Stimulated activated naive CD8-positive, alpha-beta T cell treated with anti-CD3 and anti-CD28 coated beads, Interleukin-15, amount 100 ng/mL, for 72 hours (primary cell): ENCODE data around the gene MTA1.

Experiments
- ATAC-seq: fragments of 150-1000 bp; cut with Tn5 transposase; 2 replicates; pipeline ENCODE4 v1.10.0; 2021; ENCODE audit warnings: mild to moderate bottlenecking, moderate library complexity
- DNase-seq, 2 donors: peaks; one replicate each; pipeline ENCODE4 v3.0.0; 2021 to 2022
- H3K27ac Mint-ChIP-seq, 2 donors: one replicate each; pipeline ENCODE4 v1.8.0; 2022; ENCODE audit warnings: mild to moderate bottlenecking in 2 of 2, mixed read lengths in 2 of 2, moderate library complexity in 2 of 2
- H3K27me3 Mint-ChIP-seq: one replicate; pipeline ENCODE4 v1.8.0; 2022; ENCODE audit warnings: mixed read lengths
- H3K4me1 Mint-ChIP-seq: one replicate; pipeline ENCODE4 v1.8.0; 2022; ENCODE audit warnings: mild to moderate bottlenecking, mixed read lengths
- H3K4me3 Mint-ChIP-seq, 2 donors: one replicate each; pipeline ENCODE4 v1.8.0; 2022; ENCODE audit warnings: mild to moderate bottlenecking in 2 of 2, mixed read lengths in 2 of 2, moderate library complexity in 1 of 2
- H3K9me3 Mint-ChIP-seq, 2 donors: one replicate each; pipeline ENCODE4 v1.8.0; 2022; ENCODE audit warnings: mixed read lengths in 2 of 2

MTA1 gene

DNA sequence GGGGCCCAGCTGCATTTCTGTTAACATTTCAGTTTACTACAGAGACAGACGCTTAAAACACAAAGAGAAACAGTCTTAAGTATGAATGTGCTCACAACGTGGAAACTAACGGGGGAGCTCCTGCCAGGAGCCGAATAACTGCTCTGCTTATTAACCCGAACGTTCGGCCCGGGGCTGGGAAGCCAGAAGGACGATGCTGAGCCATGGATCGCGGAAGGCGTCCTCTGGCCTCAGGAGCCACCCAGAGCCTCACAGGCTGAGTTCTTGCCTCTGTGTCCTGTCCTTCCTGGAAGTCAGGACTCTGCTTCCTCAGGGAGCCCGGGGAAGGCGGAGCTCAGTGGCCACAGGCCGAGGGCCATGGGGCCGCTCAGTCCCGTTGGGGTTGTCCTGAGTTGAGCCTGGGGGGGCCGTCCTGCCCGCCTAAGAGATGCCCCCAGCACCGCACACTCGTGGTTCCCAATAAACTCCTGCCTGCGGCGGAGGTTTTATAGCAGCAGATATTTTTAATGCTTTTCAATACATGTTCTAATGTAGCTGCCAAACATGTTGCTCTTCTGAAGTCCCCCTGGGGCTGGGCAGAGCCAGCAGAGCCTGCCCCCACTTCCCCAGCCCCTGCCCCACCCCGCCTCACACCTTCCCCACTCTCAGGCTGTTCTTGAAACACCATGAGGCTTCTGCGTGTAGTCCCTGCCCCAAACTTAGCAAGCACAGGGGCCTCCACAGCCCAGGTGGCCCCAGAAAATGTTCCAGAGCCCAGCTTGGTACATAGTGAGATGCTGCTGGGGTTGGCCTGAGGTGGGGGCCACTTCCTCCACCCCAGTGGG lies 24.7 kb upstream of the MTA1 start:
- DNase-seq, result no peak
- Mint-ChIP-seq H3K27me3 (no peaks in the 10 kb centered on the region), H3K9me3 (no peaks in the 10 kb centered on the region), H3K27ac (peak overlapping the region in 1 of 2 donors; percentile 80), H3K4me1 (peaks cover 27% of the 10 kb centered on the region), H3K4me3 (no peak overlapping the region)
- ATAC-seq, result no peak

DNA sequence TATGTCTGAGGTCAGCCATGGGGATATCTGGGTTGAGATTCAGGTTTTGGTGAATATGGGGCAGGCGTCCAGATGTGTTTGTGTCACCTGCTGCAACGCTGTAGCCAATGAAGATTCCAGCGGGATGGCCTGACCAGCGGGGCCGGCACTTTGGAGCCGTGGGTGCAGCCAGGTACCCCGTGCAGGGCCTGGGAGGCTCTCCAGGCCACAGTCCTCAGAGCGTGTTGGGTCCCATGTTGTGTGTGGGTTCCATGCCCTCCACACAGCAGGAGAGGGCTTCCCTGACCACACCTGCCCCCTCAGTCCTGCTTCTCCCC lies 24.1 kb upstream of the MTA1 start:
- ATAC-seq (no peak), DNase-seq (no peak)
- H3K4me1 Mint-ChIP-seq, result peaks cover 27% of the 10 kb centered on the region
- peak overlapping the region in 1 of 2 donors; percentile 80 for H3K27ac Mint-ChIP-seq
- no peaks in the 10 kb centered on the region for H3K27me3 Mint-ChIP-seq
- H3K4me3 Mint-ChIP-seq, result no peak overlapping the region
- H3K9me3 Mint-ChIP-seq, result peaks cover 3 to 6% of the 10 kb centered on the region in 2 donors

DNA sequence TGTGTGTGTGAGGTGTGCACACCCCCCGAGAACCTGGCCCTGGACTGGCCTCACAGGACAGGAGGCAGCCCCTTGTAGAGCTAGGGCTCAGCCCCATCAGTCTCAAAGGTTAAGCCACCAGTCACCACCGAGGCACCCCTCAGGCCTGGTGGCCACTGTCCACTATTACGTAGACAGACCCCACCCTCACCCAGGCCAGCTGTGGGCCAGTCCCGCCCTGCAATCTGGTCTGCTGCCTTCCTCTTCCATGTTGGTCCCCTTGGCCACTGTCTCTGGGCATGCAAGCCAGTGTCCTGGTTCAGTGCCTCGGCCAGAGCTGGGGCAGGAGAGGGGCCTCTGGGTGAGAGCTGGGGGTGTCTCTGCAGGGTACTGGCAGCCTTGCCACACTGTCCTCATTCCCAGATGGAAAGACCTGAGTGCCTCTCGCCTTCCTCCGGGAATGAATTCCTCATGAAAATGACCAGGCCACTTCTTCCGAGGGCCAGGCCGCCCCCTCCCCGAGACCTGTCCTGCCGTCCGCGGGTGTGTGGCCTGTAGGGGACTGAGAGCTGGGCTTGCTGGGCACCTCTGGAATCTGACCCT lies 22.2 kb upstream of the MTA1 start:
- H3K27me3 Mint-ChIP-seq, result no peaks in the 10 kb centered on the region
- H3K4me3 Mint-ChIP-seq, result peak overlapping the region; percentile 95 to 99
- peak overlapping the region; percentile 96 to 98 for H3K27ac Mint-ChIP-seq
- H3K9me3 Mint-ChIP-seq, result peaks cover 8 to 13% of the 10 kb centered on the region in 2 donors
- DNase-seq (no peak), ATAC-seq (peak; percentile 1)
- H3K4me1 Mint-ChIP-seq, result peaks cover 31% of the 10 kb centered on the region

DNA sequence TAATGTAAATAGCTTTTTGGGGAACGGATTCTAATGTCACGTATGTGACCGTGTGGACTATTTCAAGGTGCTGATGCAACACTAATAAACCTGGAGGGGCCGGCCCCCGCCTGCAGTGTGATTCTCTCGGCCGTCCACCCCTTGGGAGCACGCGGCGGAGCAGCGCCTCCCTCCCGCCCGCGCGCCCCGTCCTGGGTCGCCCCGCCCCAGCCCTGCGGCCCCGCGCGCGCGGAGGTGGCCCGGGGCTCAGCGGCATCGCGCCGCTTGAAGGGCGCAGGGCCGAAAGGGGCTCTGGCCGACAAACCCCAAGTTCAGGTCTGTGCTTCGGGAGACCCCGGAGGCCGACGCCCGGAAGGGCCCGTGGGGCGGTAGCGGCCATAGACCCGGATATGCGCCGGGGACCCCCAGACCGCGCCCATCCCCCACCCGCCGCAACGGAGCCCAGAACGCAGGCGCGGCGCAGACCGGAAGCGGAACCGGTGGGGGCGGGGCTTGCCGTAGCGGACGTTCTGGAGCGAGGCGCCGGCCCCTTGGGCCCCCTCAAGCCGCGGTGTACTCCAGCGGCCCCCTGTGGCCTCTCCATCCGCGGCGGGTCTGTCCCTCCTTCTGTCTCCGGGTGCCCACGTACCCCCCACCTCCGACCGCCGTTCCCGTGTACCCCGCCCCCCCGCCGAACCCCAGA lies 21.4 kb upstream of the MTA1 start, which contains the start of gene TEX22:
TEX22 (plus strand) TSS at position 495 of the 682 bp plus-strand sequence. CDS start 803 bp downstream, outside the sequence.
- peaks cover 8 to 13% of the 10 kb centered on the region in 2 donors for H3K9me3 Mint-ChIP-seq
- H3K27me3 Mint-ChIP-seq, result no peaks in the 10 kb centered on the region
- ATAC-seq, result peak; percentile 88
- H3K4me1 Mint-ChIP-seq, result peaks cover 31% of the 10 kb centered on the region
- H3K4me3 Mint-ChIP-seq, result peak within 1 kb of the TSS; percentile 95 to 99
- DNase-seq, result peak; percentile 93 to 94
- H3K27ac Mint-ChIP-seq, result peak within 1 kb of the TSS; percentile 98 to 99

DNA sequence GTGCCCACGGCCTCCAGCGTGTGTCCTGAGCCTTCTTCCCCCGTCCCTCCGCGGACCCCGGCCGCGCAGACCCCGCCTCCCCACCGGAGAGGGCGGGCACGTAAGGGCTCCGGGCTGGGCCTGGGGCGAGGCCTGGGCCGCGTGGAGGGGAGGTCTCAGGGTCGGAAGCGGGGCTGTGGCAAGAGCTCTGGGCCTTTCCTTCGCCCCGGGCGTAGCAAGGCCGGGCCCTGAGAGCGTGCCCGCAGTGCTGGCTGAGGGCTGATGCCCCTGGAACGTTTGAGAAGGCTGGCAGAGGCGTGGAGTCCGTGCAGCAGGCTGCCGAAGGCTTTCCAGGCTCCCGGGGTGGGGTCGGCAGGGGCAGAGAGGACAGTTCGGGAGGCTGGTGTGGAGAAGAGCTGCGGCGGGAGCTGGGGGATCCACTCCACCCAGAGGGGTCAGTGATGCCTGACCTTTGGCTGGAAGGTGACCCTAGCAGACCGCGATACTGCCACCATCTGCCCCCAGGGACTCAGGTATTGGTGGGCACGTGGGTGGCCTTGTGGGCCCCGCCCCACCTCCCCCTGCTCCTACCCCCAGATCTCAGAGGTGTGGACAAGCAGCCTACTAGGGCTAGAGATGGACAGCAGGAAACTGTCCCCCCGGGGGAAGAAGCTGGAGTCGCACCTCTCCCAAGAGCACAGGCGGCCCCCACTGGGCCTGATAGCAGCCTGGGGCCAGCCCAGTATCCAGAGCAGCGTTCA lies 20.7 kb upstream of the MTA1 start:
- Mint-ChIP-seq H3K4me1 (peaks cover 33% of the 10 kb centered on the region), H3K9me3 (peaks cover 8 to 13% of the 10 kb centered on the region in 2 donors), H3K27ac (peak overlapping the region; percentile 96 to 99), H3K27me3 (no peaks in the 10 kb centered on the region), H3K4me3 (peak overlapping the region; percentile 95 to 99)
- peak; percentile 68 for ATAC-seq
- no peak for DNase-seq

DNA sequence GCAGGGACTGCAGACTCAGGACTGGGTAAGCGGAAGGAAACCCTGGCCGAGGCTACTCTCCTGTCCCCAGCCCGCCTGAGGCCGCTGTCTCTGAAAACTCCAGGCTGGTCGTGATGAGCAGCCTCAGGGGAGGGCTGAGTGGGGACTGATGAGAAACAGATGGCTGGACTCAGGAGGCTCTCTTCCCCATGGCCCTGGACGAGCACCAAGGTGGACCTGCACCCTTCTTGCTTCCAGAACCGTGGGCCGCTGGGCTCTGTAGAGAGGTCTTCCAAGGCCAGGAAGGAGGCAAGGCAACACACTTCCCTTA lies 20.2 kb upstream of the MTA1 start:
- Mint-ChIP-seq H3K9me3 (peaks cover 8 to 17% of the 10 kb centered on the region in 2 donors), H3K27ac (peak overlapping the region; percentile 96 to 99), H3K4me3 (peak overlapping the region; percentile 95 to 99), H3K4me1 (peaks cover 38% of the 10 kb centered on the region), H3K27me3 (no peaks in the 10 kb centered on the region)
- DNase-seq (no peak), ATAC-seq (no peak)

DNA sequence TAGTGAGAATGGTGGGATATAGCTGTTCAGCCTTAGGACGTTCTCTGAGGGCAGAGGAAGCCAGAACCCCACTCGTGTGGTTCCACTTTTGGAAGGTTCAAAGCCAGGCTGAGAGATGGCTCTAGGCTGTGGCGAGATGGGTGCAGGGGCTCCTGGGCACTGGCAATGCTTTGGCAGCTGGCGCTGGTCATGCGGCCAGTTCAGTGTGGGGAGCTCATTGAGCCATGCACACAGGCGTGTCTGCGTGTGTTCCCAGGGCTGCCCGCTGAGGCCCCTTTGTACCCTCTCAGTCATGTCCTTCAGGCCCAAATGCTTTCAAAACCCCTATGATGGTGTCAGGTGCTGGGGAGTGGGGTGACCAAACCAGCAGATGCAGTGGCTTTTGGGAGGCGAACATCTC lies 19.6 kb upstream of the MTA1 start:
- H3K27ac Mint-ChIP-seq, result no peak overlapping the region
- H3K27me3 Mint-ChIP-seq, result no peaks in the 10 kb centered on the region
- no peak for DNase-seq
- peak overlapping the region; percentile 15 to 95 for H3K4me3 Mint-ChIP-seq
- H3K9me3 Mint-ChIP-seq, result peaks cover 8 to 23% of the 10 kb centered on the region in 2 donors
- peaks cover 44% of the 10 kb centered on the region for H3K4me1 Mint-ChIP-seq
- no peak for ATAC-seq

DNA sequence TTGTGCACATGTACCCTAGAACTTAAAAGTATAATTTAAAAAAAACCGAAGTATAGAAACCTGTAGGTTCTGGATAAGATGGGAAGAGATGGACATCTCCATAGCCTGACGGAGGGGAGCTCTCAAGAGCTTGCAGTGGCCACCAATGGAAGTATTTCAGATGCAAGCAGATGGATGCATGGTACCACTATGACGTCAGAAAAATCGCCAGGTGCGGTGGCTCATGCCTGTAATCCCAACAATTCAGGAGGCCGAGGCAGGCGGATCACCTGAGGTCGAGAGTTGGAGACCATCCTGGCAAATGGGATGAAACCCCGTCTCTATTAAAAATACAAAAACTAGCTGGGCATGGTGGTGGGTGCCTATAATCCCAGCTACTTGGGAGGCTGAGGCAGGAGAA lies 17.9 kb upstream of the MTA1 start:
- H3K9me3 Mint-ChIP-seq, result peaks cover 8 to 24% of the 10 kb centered on the region in 2 donors
- no peak for ATAC-seq
- no peak overlapping the region for H3K4me3 Mint-ChIP-seq
- H3K4me1 Mint-ChIP-seq, result peaks cover 47% of the 10 kb centered on the region
- H3K27me3 Mint-ChIP-seq, result no peaks in the 10 kb centered on the region
- DNase-seq, result no peak
- peak overlapping the region in 1 of 2 donors; percentile 71 for H3K27ac Mint-ChIP-seq

DNA sequence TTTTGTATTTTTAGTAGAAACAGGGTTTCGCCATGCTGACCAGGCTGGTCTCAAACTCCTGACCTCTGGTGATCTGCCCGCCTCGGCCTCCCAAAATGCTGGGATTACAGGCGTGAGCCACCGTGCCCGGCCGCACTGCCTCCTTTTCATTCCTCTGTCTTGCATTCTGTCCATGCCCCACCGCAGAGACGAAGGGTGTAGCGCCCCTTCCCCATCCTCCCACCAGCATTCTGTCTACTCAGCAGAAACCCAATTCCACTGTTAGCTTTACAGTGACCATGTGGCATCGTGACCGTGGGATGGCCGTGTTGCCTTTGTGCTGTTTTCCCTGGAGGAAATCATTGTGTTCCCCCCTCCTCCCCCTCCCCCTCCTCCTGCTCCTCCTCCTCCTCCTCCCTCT lies 11.0 kb upstream of the MTA1 start:
- H3K4me3 Mint-ChIP-seq, result no peak overlapping the region
- peaks cover 0 to 11% of the 10 kb centered on the region in 2 donors for H3K9me3 Mint-ChIP-seq
- no peak for DNase-seq
- H3K27ac Mint-ChIP-seq, result no peak overlapping the region
- no peak for ATAC-seq
- peaks cover 34% of the 10 kb centered on the region for H3K27me3 Mint-ChIP-seq
- H3K4me1 Mint-ChIP-seq, result peaks cover 31% of the 10 kb centered on the region

DNA sequence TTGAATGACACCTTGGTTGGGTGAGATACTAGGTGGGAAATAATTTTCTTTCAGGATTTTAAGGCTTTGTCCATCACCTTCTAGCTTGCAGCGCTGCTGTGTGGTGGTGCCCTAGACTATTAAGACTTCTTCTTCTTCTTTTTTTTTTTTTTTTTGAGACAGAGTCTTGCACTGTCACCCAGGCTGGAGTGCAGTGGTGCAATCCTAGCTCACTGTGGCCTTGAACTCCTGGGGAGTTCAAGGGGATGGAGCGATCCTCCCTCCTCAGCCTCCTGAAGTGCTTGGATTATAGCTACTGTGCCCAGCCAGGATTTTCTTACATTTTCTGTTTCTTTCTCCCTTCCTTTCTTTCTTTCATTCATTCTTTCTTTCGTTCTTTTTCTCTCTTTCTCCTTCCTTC lies 10.3 kb upstream of the MTA1 start:
- no peak overlapping the region for H3K27ac Mint-ChIP-seq

DNA sequence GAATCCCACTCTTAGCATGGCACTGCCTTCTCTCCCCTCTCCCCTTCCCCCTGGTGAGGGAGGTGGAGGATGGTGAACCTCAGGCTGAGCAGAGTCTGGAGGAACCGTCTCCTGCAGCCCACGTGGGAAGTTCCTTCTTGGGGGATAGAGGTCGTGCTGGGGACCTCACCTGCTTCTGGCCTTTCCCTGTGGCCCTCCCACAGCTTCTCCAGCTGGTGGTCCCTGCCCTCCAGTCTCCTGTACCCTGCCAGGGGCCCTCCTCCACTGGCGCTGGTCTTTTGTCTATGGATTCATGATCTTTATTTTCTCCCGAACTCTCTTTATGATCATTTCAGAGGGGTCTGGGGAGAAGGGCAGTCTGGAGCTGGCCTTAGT lies 9.0 kb upstream of the MTA1 start:
- H3K27ac Mint-ChIP-seq, result no peak overlapping the region
- DNase-seq, result no peak
- no peak for ATAC-seq
- H3K4me3 Mint-ChIP-seq, result peak overlapping the region in 1 of 2 donors; percentile 69
- H3K9me3 Mint-ChIP-seq, result no peaks in the 10 kb centered on the region
- peaks cover 45% of the 10 kb centered on the region for H3K27me3 Mint-ChIP-seq
- peaks cover 32% of the 10 kb centered on the region for H3K4me1 Mint-ChIP-seq

More for the DNA sequence above, 10.3 kb upstream of the MTA1 start:
- DNase-seq (no peak), ATAC-seq (no peak)
- Mint-ChIP-seq H3K9me3 (peaks cover 0 to 8% of the 10 kb centered on the region in 2 donors), H3K4me3 (no peak overlapping the region), H3K27me3 (peaks cover 42% of the 10 kb centered on the region), H3K4me1 (peaks cover 29% of the 10 kb centered on the region)

DNA sequence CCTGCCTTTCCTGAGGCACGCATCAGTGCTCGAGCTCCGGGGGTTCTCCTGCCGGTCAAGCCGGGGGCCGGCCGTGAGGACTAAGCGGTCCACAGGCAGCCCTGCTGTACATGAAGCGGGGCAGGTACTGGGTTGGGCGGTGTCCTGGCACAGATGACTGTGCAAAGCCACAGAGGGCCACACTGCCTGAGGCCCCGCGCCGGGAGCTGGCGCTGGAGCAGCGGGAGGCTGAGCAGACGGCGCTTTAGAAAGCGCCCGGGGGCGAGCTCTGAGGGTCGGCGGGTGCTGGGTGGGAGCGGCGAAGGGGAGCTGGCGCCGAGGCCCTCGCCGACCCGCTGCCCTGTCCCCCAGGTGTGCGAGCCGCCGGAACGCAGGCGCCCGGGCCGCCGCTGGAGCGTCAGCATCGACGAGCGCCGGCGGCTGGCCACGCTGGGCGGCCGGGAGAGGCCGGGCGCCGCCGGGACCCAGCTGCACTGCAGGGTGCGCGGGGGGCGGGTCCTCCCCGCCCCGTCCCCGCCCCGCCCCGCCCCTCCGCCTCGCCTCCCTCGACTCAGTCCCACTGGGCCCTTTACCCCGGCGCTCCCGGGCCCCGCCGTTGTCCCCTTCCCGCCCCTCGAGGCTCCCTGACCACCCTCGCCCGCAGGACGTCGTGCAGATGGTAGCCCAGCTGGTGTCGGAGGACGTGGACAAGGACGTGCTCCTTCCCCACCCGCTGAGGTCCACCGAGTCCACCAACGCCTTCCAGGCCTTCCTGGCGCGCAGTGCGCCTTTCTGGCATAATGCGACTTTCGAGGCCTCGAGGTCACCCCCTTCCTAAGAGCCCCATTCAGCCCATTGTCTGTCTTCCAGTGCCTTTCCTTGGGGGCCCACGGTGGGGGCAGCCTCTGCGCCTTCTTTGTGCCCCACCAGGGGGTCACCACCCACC lies 8.3 kb upstream of the MTA1 start:
- Mint-ChIP-seq H3K4me3 (peak overlapping the region; percentile 39 to 69), H3K27me3 (peaks cover 45% of the 10 kb centered on the region), H3K27ac (no peak overlapping the region), H3K4me1 (peaks cover 36% of the 10 kb centered on the region), H3K9me3 (no peaks in the 10 kb centered on the region)
- DNase-seq (no peak), ATAC-seq (peak; percentile 50)

DNA sequence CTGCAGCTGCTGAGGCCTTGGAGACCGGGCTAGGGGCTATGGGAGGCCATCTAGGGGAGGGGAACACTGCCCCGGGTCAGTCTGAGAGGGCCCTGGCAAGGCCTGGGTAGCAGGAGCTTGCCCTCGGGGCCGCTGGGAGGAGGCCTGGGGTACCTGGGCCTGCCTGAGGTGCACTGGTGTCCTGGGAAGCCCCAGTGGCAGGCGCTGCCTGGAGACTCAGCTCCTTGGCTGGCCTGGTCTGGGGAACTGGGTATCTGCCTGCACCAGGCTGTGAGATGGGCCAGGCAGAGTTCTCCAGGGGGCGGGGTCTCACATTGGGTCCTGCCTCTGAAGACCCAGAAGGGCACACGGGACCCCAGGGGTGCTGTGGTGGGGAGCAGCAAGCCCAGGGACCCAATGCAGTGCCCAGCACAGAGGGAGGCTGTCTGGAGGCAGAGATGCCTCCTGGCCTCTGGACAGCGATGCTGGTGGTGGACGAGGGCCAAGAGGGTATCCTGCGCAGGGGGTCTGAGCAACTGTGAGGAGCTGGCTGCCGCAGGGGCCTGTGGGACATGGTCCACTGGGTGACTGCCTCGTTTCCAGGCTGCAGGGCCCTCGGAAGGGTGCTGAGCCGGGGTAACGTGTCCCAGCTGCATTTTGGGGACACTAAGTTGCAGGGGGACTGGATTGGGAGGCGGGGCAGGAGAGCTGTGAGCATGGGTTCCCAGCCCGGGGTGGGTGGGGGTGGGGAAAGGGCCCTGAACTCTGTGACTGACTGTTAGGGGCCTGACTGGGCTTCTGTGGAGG lies 7.4 kb upstream of the MTA1 start:
- no peaks in the 10 kb centered on the region for H3K9me3 Mint-ChIP-seq
- DNase-seq, result no peak
- peaks cover 36% of the 10 kb centered on the region for H3K4me1 Mint-ChIP-seq
- peak overlapping the region; percentile 39 to 66 for H3K4me3 Mint-ChIP-seq
- no peak for ATAC-seq
- no peak overlapping the region for H3K27ac Mint-ChIP-seq
- peaks cover 45% of the 10 kb centered on the region for H3K27me3 Mint-ChIP-seq
